ENCODE data around the gene AP5S1.

AP5S1 gene

GRCh38 chr20:3871550-3872265, 51.4 kb downstream of the AP5S1 start:
- no peak for TF ChIP-seq FOXP2 (optimal IDR thresholded peaks at IDR 0.05; ENCODE audit: borderline replicate concordance, extremely low read depth, extremely low read length, insufficient read depth)
- TF ChIP-seq TAF1 (IDR thresholded peaks at IDR 0.05; ENCODE audit: borderline replicate concordance, insufficient read depth, low read length), result no peak
- TF ChIP-seq REST (IDR thresholded peaks at IDR 0.05; ENCODE audit: insufficient read depth in 1 of 2, low read depth in 2 of 2, low read length in 2 of 2), result no peak
- no peak for TF ChIP-seq POLR2AphosphoS5 (IDR thresholded peaks at IDR 0.05; ENCODE audit: low read depth, low read length)
- TF ChIP-seq SIN3A (IDR thresholded peaks at IDR 0.05; ENCODE audit: borderline replicate concordance, insufficient read depth, low read length), result no peak

- no peak for TF ChIP-seq FOXP2 (optimal IDR thresholded peaks at IDR 0.05; ENCODE audit: borderline replicate concordance, extremely low read depth, extremely low read length, insufficient read depth)
- no peak for TF ChIP-seq REST (IDR thresholded peaks at IDR 0.05; ENCODE audit: insufficient read depth in 1 of 2, low read depth in 2 of 2, low read length in 2 of 2)
- no peak for TF ChIP-seq SIN3A (IDR thresholded peaks at IDR 0.05; ENCODE audit: borderline replicate concordance, insufficient read depth, low read length)
- no peak for TF ChIP-seq TAF1 (IDR thresholded peaks at IDR 0.05; ENCODE audit: borderline replicate concordance, insufficient read depth, low read length)
- no peak for TF ChIP-seq POLR2AphosphoS5 (IDR thresholded peaks at IDR 0.05; ENCODE audit: low read depth, low read length)
Observed at GRCh38 chr20:3873507-3873906, 53.2 kb downstream of the AP5S1 start.

- TF ChIP-seq POLR2AphosphoS5 (IDR thresholded peaks at IDR 0.05; ENCODE audit: low read depth, low read length), result no peak
- no peak for TF ChIP-seq FOXP2 (optimal IDR thresholded peaks at IDR 0.05; ENCODE audit: borderline replicate concordance, extremely low read depth, extremely low read length, insufficient read depth)
- TF ChIP-seq REST (IDR thresholded peaks at IDR 0.05; ENCODE audit: insufficient read depth in 1 of 2, low read depth in 2 of 2, low read length in 2 of 2), result no peak
- no peak for TF ChIP-seq TAF1 (IDR thresholded peaks at IDR 0.05; ENCODE audit: borderline replicate concordance, insufficient read depth, low read length)
- no peak for TF ChIP-seq SIN3A (IDR thresholded peaks at IDR 0.05; ENCODE audit: borderline replicate concordance, insufficient read depth, low read length)
Observed at GRCh38 chr20:3874194-3874844, 54.0 kb downstream of the AP5S1 start.

- TF ChIP-seq REST (IDR thresholded peaks at IDR 0.05; ENCODE audit: insufficient read depth in 1 of 2, low read depth in 2 of 2, low read length in 2 of 2), result no peak
- no peak for TF ChIP-seq SIN3A (IDR thresholded peaks at IDR 0.05; ENCODE audit: borderline replicate concordance, insufficient read depth, low read length)
- no peak for TF ChIP-seq TAF1 (IDR thresholded peaks at IDR 0.05; ENCODE audit: borderline replicate concordance, insufficient read depth, low read length)
- no peak for TF ChIP-seq FOXP2 (optimal IDR thresholded peaks at IDR 0.05; ENCODE audit: borderline replicate concordance, extremely low read depth, extremely low read length, insufficient read depth)
- no peak for TF ChIP-seq POLR2AphosphoS5 (IDR thresholded peaks at IDR 0.05; ENCODE audit: low read depth, low read length)
Observed at GRCh38 chr20:3875378-3875974, 55.1 kb downstream of the AP5S1 start.
